Adrenal gland (tissue), 5 donors: ENCODE data around the gene IQSEC1.

ENCODE experiments used
- CTCF ChIP-seq, 6 experiments: fragments of 450-650 bp in 4 of 6; fragments of 200-600 bp in 2 of 6; sonication (generic) in 1 of 6; IDR thresholded peaks; 1 replicate in 5 of 6; 2 replicates in 1 of 6; pipeline versions ENCODE4 v1.5.1 to v1.8.0; 2016 to 2021; ENCODE audit warnings: antibody characterized with exemption in 6 of 6, mild to moderate bottlenecking in 2 of 6, moderate library complexity in 1 of 6
- POLR2A ChIP-seq, 2 donors: fragments of 450-650 bp; IDR thresholded peaks; one replicate each; pipeline ENCODE4 v1.6.1; 2017; ENCODE audit warnings: antibody characterized with exemption in 2 of 2, mild to moderate bottlenecking in 2 of 2, moderate library complexity in 1 of 2
- donor health status: DM: no; HTN: no; CAD: no.

- TF ChIP-seq CTCF (IDR thresholded peaks at IDR 0.05): no peak
- TF ChIP-seq POLR2A (IDR thresholded peaks at IDR 0.05): no peak
These were observed 117.4 kb downstream of the IQSEC1 start for GRCh38 chr3:12955651-12956315.
